ENCODE data around the gene GABARAPL1.
A peak's percentile ranks its signal among the peaks of the same experiment; 100 is the strongest.

GABARAPL1 gene

GRCh38 chr12:10212739-10213131 is at the start of gene GABARAPL1:
Gene GABARAPL1 (plus strand): TSS chr12:10212877. CDS start chr12:10213130, 253 bp downstream.
- Histone ChIP-seq H3K36me3 (no peaks in the 10 kb centered on the region; the same call in 1 of the 2 replicates), H3K9me3 (ENCODE audit: severe bottlenecking) (no peaks in the 10 kb centered on the region), H3K27me3 (ENCODE audit: insufficient read depth, low read depth, severe bottlenecking) (no peaks in the 10 kb centered on the region), H3K27ac (peak within 1 kb of the TSS; percentile 82), H3K4me3 (ENCODE audit: low read depth, low read length) (peak within 1 kb of the TSS; percentile 52)
- TF ChIP-seq CTCF (IDR thresholded peaks at IDR 0.05; ENCODE audit: low read depth, low read length), result no peak
- peak; percentile 76 for DNase-seq

GRCh38 chr12:10163084-10163483 is 49.6 kb upstream of the GABARAPL1 start:
- Histone ChIP-seq H3K4me3 (ENCODE audit: low read depth, low read length) (no peak overlapping the region), H3K9me3 (ENCODE audit: severe bottlenecking) (no peaks in the 10 kb centered on the region), H3K27ac (no peak overlapping the region), H3K27me3 (ENCODE audit: insufficient read depth, low read depth, severe bottlenecking) (no peaks in the 10 kb centered on the region), H3K36me3 (no peaks in the 10 kb centered on the region)
- no peak for TF ChIP-seq CTCF (IDR thresholded peaks at IDR 0.05; ENCODE audit: low read depth, low read length)
- no peak for DNase-seq

GRCh38 chr12:10165421-10165820 is 47.3 kb upstream of the GABARAPL1 start:
- H3K27ac ChIP-seq, result no peak overlapping the region
- no peaks in the 10 kb centered on the region for H3K36me3 ChIP-seq
- TF ChIP-seq CTCF (IDR thresholded peaks at IDR 0.05; ENCODE audit: low read depth, low read length), result no peak
- no peaks in the 10 kb centered on the region for H3K27me3 ChIP-seq (ENCODE audit: insufficient read depth, low read depth, severe bottlenecking)
- DNase-seq, result no peak
- H3K4me3 ChIP-seq (ENCODE audit: low read depth, low read length), result no peak overlapping the region
- no peaks in the 10 kb centered on the region for H3K9me3 ChIP-seq (ENCODE audit: severe bottlenecking)

GRCh38 chr12:10167599-10167998 is 45.1 kb upstream of the GABARAPL1 start:
- no peak overlapping the region for H3K27ac ChIP-seq
- no peaks in the 10 kb centered on the region for H3K36me3 ChIP-seq
- TF ChIP-seq CTCF (IDR thresholded peaks at IDR 0.05; ENCODE audit: low read depth, low read length), result no peak
- H3K9me3 ChIP-seq (ENCODE audit: severe bottlenecking), result no peaks in the 10 kb centered on the region
- no peak for DNase-seq
- H3K27me3 ChIP-seq (ENCODE audit: insufficient read depth, low read depth, severe bottlenecking), result no peaks in the 10 kb centered on the region
- no peak overlapping the region for H3K4me3 ChIP-seq (ENCODE audit: low read depth, low read length)

GRCh38 chr12:10169104-10169503 is 43.6 kb upstream of the GABARAPL1 start:
- DNase-seq, result no peak
- Histone ChIP-seq H3K4me3 (ENCODE audit: low read depth, low read length) (no peak overlapping the region), H3K27ac (no peak overlapping the region), H3K36me3 (no peaks in the 10 kb centered on the region), H3K9me3 (ENCODE audit: severe bottlenecking) (no peaks in the 10 kb centered on the region), H3K27me3 (ENCODE audit: insufficient read depth, low read depth, severe bottlenecking) (no peaks in the 10 kb centered on the region)
- no peak for TF ChIP-seq CTCF (IDR thresholded peaks at IDR 0.05; ENCODE audit: low read depth, low read length)

DNA sequence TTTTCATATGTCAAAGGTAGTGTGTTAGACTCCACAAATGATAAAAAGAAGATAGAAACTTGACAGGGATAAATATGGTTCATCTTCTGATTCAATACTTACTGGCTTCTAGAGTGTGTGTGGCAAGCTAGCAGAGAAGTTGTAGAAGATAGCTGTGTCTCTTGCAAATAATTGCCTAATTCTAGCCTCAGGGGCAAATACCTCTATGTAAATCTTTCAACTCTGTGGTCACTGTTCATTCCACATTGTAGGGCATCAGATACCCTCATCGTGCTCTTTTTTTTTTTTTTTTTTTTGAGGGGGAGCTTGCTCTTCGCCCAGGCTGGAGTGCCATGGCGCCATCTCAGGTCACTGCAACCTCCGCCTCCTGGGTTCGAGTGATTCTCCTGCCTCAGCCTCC is 42.5 kb upstream of the GABARAPL1 start:
- no peak overlapping the region for H3K4me3 ChIP-seq (ENCODE audit: low read depth, low read length)
- no peak for TF ChIP-seq CTCF (IDR thresholded peaks at IDR 0.05; ENCODE audit: low read depth, low read length)
- H3K27me3 ChIP-seq (ENCODE audit: insufficient read depth, low read depth, severe bottlenecking), result no peaks in the 10 kb centered on the region
- DNase-seq, result no peak
- H3K9me3 ChIP-seq (ENCODE audit: severe bottlenecking), result no peaks in the 10 kb centered on the region
- H3K27ac ChIP-seq, result no peak overlapping the region
- H3K36me3 ChIP-seq, result no peaks in the 10 kb centered on the region
